CD4-positive, alpha-beta T cell treated with Interferon alpha-2 for 1 hour (primary cell): ENCODE results near the gene KIF26A.
"Not testable (repeated sequence)": the region's sequence is repeated elsewhere in the genome, so short reads cannot be mapped to it uniquely, and the experiment has no call there.

Experiments used
- DNase-seq, 2 donors: peaks; one replicate each; pipeline ENCODE4 v3.0.0-alpha.2; 2020 to 2022

The KIF26A gene

DNA sequence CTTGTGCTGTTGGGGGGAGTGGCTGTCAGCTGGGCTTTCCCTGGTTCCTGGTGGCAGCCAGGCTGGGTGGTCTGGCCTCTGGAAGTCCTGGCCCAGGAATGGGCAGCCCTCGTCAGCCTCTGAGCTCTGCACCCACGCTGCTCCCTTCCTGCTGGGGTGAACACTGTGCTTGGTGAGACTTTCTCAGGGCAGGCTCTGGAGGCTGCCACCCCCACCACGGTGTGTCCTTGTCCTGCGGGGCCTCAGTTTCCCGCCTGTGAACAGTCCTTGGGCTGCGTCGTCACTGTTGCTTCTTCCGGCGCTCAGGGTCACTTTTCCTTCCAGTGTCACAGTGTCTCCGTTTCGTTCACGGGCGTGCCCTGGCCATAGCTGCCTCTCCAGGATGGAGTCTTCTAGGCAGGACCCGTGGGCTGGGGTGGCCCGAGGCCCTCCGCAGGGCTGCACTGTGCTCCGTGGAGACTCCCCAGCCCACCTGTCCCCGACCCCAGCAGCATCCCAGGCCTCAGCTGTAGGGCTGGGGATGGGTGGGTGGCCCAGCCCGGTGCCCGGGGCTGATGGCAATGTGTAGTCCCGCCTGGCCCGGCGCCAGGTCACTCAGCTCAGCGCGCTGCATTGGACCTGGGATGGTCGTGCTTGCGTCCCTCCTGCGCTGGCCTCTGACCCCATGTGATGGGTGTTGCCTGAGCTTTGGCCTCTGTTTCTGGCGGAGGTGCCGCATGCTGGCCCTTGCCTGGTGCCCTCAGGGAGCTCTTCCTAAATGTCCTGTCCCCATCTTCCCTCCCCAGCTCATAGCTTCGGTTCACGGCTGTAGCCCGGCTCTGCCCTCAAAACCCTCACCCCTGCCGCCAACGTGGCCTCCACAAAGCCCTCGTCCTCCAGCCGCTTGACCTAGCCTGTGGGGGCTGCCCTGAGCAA, 6.8 kb downstream of the KIF26A start:
- no peak for DNase-seq

DNA sequence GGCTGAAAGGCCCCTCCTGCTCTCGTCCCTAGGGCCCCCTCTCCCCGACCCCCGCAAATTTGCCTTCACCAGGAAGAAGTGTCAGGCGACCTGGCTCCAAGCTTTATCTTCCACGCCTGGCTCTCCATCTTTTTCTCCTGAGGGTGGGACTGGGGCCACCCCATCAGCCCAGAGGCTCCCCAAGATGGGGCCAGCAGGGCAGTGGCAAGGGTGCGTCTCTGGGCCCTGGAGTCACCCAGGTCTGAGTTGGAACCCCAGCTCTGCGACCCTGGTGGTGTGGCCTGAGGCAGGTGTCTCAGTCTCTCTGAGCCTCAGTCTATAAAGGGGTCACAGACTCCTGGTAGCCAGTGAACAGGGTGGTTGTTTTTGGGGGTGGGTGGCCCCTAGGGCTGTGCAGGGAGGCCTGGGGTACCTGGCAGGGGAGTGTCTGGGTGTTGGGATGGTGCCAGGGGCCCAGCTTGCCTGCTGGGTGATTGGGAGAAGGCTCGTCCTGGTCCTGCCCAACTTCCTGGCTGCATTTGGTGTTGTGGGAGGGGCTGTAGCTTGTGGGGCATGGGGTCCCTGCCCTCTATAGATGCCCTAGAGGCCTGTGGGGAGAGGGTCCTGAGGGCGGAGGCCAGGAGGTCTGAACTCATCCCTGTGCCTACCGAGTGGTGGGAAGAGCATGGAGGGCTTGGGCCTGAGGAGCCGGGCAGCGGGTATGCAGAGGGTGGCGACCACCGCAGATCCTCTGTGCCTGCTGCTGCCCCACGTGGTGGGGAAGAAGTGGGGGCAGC, 7.6 kb downstream of the KIF26A start:
- DNase-seq, result no peak

DNA sequence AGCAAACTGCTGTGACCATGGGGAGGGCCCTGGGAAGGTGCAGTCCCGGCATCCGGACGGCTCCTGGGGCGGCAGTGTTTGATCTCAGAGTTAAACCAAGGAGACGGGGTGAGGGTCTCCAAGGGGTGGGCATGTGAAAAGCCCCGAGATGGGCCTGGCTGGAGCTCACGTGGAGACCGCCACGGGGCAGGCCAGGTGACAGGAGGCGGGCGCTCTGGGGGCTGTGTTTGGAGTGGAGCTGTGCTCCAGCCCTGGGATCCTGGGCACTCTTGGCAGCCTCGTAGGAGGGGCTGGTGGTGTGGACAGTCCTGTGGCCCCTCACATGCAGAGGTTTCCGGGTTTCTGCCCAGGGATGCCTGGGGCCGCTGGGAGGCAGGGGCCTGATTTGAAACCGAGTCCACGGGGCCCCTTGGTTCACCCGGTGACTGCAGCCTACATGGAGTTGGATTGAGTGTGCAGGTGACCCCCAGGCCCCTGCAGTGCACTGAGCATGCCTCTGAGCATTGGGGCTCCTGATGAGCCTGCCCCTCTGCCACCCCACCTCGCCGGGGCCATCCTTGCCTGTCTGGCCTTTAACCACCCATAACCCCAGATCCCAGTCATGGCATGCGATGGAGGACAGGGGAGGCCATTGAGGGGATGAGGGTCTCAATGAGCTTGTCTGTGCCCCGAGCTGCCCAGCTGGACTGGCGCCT, 8.4 kb downstream of the KIF26A start:
- DNase-seq, result no peak

DNA sequence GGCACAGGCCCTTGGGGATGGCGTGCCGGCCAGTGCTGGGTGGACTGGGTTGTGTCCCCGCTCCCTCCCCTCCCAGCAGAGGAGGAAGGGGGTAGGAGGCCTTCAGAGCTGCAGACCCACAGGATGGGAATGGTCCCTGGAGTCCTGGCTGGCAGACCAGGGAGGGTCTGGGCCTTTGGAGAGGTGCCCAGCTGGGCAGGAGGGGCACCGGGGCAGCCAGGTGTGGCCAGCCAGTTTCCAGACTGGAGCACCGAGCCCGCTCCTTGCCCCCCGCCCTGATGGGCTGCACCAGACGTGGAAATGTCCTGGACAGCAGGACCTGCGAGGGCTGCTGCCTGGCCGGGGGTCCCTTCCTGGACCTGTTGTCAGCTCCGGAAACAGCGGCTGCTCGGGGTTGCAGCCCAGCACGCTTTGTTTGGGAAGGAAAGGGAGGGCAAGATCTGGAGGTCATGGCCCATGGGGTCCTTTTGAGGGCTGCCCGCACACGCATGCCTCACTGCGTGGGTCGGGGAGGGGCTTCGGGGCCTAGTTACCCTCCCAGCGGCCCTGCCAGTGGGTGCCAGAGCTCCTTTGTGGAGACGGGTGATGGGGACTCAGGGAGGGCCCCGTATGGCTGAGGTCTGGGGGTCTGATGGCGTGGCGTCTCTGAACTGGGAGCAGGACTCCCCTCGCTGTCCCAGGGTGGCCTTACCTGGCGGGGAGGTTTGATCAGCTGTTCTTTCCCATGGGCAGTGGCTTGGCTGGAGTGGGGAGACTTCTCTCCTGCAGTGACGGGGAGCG, 9.1 kb downstream of the KIF26A start:
- no peak for DNase-seq

DNA sequence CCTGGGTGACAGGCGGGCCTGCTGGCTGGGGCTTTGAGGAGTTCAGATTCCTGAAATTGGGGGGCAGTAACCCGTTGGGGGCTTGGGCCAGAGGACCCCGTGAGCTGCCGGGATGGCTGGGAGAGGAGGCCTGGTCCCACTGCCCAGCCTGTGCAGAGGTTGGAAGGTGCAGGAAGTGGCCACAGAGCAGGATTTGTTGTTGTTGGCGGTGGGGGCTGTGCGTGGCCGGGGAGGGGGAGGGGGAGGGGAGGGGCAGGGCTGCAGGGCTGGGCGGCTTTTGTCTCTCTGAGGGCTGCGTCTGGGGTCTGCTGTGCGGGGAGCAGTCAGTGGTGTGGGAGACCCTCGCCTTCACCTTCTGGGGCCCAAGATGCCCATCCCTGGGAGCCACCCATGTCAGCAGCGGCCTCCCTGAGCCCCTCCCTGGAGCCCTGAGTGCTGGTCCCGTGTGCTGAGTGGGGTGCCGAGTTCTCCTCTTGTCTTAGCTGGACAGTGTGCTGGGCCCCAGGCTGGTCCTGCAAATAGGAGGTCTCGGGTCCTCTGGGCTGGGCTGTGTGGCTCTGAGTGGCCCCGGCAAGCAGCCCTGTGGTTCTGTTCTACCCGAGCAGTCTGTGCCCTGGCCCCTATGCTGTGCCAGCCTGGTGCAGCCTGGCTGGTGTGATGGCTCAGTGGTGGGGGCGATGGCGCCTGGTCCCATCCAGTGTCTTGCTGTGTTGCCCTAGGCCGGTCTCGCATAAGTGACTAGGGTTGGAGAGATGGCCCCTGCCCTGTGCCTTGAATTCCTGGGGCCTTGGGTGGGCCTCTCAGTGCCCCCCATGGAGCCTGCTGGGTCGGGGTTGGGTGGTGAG, 10.3 kb downstream of the KIF26A start:
- no peak for DNase-seq

DNA sequence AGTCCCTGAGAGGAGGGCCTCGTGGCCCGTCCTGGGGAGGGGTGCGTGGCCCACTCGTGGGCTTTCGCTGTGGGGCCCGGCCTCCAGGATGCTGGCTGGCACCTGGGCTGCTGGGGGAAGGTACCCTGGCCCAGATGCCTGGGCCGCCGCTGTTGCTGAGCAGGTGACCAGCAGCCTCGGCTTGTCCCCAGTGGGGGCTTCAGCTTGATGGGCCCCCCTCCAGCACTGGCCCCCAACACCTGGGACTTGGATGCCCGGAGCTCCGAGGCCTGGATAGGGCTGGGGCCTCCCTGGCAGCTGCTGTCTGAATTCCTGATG, 10.8 kb downstream of the KIF26A start:
- no peak for DNase-seq

DNA sequence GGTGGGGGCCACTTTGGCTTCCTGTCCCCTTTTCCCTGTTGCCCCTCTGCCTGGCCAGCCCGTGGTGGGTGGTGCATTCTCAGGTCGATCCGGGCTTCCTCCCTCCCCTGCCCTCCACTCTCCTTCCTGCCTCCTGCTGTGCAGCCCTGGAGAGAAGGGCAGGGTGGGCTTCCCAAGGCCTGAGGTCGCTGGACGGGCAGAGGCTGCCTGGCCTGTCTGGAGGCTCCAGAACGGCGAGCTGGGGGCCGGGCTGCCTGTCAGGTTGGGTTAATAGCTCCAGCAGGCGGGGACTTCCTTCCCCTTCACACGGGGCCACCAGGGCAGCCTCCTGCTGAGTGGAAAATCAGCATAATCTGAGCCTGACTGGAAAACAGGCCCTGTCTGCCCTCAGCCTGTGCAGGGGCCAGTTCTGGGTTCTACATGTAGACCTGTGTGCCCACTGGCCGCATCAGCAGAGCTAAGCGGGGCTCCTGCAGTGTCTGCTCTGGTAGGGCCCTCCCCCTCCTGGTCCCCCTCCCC, 11.3 kb downstream of the KIF26A start:
- DNase-seq, result no peak

DNA sequence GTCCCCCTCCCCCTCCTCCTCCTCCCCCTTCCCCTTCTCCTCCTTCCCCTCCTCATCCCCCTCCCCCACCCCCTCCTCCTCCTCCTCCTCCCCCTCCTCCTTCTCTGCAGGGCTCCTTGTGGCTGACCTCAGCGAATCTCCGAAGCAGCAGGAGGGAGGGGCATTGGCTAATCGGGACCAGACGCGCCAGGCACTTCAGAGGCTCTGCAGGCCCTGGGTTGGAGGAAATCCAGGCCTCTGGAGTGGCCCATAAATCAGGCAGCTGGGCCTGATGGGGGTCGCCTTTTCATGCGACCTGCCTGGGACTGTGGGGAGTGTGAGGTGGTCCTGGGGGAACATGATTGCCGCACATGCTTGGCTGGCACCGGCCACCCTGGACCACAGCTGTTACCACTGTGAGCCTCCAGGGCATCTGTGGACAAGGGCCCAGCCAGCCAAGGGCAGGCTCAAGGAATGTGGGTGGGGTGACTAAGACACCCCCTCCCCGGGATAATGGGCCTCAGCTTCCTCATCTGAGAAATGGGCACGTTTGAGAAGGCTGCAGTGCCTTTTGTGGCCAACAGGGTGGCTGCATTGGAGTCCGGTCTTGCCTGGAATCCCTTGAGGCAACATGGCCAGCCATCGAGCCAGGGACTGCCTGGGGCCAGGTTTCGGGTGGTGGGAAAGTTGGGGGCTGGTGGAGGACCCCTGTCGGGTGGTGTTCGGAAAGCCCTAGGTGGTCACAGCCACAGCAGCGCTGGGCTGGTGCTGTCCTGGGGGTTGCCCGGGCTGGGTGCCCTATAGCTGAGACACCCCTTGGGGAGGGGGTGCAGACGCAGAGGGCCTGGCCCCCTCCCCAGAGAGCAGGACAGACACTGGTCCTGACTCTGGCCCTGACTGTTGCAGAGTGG, 12.0 kb downstream of the KIF26A start:
- no peak for DNase-seq

DNA sequence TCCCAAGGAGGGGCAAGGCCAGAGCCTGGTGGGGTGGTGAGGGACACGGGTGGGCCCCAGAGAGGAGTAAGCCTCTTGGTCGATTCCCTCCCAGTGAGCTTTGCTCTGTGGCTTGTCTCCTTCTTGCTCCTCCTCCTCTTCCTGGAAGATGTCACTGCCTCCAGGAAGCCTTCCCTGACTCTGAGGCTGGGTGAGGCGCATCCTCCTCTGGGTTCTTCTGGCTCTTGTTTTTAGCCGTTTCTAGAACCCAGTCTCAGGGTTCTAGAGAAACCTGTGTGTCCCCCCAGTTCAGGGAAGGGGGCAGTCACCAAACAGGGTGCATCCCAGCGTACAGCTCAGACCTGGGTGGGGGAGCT, 12.6 kb downstream of the KIF26A start:
- DNase-seq, result no peak

DNA sequence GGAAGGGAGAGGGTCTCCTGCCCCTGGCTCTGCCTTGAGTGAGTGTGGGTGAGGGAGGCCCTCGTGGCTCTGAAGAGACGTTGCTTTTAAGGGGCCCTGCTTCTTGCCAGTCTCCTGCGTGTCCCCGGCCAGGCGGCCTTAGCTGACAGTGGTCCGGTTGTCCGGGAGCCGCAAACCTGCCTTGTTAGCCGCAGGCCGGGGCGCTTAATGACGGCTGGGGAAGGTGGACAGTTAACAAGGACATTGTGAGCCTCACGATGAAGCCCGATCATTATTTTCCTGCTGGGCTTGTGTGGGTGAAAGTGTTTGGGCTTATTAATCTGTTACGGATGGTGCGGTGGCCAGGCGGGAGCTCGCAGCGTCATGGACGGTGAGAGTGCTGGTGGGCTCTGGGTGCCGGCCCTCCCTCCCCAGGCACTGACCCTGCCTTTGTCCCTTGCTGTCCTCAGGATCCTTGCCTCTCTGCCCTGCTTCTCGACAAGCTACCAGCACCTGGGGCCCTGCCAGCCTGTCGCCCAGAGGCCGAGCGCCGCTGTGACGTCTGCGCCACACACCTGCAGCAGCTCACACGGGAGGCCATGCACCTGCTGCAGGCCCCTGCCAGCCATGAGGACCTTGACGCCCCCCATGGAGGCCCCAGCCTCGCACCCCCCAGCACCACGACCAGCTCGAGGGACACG, 13.3 kb downstream of the KIF26A start:
- DNase-seq, result no peak

DNA sequence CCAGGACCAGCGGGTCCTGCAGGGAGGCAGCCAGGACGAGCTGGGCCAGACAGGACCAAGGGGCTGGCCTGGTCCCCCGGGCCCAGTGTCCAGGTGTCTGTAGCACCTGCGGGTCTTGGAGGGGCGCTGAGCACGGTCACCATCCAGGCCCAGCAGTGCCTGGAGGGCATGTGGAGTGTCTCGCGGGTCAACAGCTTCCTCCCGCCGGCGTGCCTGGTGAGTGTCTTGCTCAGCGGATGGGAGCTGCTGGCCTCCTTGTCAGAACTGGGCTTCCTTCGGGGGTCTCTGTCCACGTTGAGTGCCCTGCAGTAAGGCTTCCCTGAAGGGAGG, 13.8 kb downstream of the KIF26A start:
- DNase-seq, result no peak

DNA sequence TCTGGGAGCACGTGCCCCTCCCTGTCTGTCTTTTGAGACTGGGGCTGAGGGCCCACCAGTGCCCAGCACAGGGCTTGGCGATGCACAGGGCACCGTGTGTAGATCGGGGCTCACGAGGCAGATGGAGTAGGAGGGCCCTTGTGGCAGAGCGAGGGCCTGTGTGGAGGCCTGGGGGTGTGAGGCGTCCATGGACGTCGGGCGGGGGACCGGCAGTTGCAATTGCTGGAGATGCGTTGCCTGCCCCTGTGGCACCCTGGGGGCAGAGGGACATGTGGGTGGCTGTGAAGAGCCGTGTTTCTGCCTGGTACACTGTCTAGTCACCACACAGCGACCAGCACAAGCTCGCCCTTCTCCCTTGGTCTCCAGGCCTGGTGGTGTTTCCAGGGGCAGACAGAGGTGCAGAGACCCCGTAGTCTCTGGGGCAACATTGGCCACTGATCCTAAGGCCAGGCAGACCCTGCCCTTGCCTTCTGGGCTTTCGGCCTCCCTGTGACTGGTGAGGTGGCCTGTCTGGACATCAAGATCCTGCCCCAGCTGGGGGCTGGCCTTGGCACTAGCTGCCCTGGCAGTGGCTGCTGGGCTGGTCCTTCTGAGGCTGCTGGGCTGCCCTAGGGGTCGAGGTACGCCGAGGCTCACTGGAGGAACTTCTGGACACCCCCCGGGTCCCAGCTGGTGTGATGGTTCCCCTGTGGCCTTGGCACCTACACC, 14.5 kb downstream of the KIF26A start:
- no peak for DNase-seq

DNA sequence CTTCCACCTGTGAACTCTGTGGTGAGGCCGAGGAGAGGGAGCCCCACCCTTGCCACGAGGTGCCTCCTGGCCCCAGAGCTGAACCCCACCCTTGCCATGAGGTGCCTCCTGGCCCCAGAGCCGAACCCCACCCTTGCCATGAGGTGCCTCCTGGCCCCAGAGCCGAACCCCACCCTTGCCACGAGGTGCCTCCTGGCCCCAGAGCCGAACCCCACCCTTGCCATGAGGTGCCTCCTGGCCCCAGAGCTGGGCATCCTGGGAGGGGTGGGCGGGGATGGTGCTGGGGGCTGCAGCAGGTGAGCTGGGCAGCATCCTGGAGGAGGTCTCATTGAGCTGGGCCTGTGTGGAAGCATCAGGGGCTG, 15.0 kb downstream of the KIF26A start:
- DNase-seq, result not testable (repeated sequence)

DNA sequence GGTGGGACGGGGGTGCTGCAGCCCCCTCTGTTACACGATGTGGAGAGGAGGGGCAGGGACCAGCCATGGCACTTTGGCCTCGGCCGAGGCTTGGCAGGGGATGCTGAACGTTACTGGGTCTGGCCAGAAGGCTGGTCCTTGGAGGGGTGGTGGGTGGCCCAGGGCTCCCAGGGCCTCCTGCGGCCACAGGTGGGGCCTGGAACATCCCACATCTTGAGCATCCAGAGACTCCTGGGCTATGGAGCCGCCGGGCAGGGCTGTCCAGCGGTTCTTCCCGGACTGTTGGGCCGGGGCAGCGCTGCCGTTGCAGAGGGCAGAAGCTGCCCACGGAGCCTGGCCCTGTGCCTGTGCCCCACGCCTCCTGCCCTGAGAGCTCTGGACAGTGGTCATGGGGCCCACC, 15.9 kb downstream of the KIF26A start:
- no peak for DNase-seq

DNA sequence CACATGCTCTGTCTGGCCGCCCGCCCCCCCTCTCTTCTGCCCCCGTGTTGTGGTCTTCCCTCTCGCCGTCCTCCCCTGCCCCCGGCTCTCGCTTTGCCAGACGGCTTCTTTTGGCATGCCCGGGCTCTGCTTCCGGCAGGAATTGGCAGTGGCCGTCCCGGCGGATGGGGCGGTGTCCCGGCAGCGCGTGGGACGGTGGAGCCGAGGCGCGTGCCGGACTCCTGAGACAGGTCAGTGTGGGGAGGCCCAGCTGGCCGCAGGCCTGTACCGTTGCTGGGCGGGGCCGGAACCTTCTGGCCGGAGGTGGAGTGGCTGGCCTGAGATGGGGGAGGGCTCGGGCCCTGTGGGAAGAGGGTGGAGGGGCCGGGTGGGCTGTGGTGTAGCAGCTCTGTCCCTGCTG, 17.1 kb downstream of the KIF26A start:
- DNase-seq, result no peak

DNA sequence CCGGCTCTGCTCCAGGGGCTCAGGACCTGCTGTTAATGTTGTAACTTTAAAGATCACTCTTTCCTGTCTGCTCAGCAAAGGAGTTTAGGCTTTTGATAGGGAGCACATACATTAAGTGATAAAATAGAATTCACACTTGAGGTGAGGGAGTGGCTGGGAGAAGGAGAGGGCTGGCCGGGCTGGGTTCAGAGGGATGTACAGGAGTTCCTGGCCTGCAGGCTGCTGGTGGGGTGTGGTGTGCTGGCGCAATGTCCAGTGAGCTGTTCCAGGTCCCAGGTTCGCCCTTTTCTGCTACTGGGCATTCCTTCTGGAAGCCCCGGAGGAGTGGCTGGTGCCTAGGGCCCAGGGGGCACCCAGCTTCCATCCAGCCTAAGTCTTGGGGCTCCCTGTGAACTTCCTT, 17.8 kb downstream of the KIF26A start:
- no peak for DNase-seq

DNA sequence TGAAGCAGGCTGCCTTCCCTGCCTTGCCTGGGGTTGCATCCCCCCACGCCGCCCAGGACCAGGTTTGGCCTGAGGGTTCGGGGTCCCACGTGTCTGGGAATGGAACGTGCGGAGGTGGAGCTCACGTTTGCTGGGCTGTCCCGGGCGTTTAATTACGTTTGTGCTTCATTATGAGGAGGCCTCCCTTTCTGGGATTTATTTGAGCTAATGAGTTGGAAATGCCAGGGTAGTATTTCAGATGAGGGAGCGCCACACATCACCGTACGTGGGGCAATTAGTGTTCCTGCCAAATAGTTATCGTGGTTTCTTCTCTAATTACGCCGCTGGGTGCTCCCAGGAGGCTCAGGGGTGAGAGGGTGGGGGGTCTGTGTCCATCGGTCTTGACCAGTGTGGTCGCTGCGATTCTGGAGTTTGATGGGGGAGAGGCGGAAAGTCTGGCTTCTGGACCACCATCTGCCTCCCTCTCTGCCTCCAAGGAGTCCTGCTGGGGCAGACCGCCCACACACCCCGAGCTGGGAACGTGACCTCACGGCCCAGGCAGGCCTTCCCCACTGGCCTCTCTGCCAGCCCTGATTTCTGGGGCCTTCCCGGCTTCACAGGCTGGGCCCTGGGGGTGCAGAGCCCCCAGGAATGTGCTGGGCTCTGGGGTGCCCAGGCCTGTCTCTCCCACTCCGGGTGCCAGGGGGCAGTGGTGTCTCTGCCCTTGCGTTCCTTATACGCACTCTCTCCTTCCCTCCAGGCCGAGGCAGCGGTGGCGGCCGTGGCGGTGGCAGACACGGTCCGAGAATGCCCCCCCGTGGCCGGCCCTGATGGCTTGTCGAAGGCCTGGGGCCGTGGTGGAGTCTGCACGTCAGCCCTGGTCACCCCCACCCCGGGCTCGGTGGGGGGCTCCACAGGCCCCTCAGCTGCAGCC, 18.9 kb downstream of the KIF26A start:
- no peak for DNase-seq
